ENCODE results near the gene RNF207. TPM values are rescaled to one million over a fixed set of nuclear protein-coding genes. Genes with fewer than 3 reads are reported as not detected.

RNF207 gene, protein sequence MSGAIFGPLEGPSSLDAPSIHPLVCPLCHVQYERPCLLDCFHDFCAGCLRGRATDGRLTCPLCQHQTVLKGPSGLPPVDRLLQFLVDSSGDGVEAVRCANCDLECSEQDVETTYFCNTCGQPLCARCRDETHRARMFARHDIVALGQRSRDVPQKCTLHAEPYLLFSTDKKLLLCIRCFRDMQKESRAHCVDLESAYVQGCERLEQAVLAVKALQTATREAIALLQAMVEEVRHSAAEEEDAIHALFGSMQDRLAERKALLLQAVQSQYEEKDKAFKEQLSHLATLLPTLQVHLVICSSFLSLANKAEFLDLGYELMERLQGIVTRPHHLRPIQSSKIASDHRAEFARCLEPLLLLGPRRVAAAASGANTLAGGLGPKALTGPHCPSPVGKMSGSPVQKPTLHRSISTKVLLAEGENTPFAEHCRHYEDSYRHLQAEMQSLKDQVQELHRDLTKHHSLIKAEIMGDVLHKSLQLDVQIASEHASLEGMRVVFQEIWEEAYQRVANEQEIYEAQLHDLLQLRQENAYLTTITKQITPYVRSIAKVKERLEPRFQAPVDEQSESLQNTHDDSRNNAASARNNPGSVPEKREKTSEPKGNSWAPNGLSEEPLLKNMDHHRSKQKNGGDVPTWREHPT
- 10 to 100 TPM; 25.2 to 52.4 TPM for total RNA-seq

DNA sequence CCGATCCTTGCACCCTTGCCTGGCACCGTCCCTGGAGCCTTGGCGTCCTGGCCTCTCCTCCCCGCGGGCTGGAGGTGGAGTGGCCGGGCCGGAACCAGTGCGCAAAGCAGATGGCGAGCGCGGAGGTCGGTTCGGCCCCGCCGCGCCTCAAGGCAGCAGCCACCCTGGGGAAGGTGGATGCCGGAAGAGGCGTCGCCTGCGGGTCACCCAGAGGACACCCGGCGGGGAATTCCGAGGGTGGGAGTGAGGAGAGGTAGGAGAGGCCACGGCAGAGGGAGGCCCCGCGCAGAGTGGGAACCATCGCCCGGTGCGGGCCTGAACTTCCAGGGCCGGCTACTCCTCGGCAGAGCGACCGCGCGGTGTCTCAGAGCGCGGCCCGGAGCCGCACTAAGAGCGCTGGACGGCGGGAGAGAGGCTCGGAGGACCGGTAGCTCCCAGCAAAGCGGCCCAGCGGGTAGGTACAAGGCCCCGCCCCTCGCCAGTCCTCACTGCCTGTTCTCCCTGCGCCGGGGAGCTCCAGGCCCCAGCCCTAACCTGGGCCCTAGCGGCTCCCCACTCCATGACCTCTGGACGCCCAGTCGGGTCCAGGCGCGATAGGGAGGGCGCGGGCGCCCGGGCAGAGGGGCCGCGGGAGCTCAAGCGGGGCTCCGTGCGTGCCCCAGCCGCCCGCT, at the start of gene RNF207:
RNF207 (plus strand) TSS at position 271 of the 671 bp plus-strand sequence. CDS start 417 bp downstream, outside the sequence.
- Histone ChIP-seq H3K4me3 (peak within 1 kb of the TSS; percentile 35 to 43), H3K4me1 (peaks cover 49% of the 10 kb centered on the region), H3K36me3 (replicated peaks in 1 of 2; ENCODE audit: insufficient read depth in 1 of 2, low read depth in 2 of 2) (no peaks in the 10 kb centered on the region), H3K27ac (peak within 1 kb of the TSS; percentile 66 to 90 (median 78)), H3K27me3 (no peaks in the 10 kb centered on the region), H3K9me3 (no peaks in the 10 kb centered on the region)
- DNase-seq = peak; percentile 64 to 77 (median 74)
- peak; percentile 82 for ATAC-seq
- TF ChIP-seq POLR2A (IDR thresholded peaks at IDR 0.05) = peak; percentile 63 to 87 (median 85)
- TF ChIP-seq, protein P1, sequence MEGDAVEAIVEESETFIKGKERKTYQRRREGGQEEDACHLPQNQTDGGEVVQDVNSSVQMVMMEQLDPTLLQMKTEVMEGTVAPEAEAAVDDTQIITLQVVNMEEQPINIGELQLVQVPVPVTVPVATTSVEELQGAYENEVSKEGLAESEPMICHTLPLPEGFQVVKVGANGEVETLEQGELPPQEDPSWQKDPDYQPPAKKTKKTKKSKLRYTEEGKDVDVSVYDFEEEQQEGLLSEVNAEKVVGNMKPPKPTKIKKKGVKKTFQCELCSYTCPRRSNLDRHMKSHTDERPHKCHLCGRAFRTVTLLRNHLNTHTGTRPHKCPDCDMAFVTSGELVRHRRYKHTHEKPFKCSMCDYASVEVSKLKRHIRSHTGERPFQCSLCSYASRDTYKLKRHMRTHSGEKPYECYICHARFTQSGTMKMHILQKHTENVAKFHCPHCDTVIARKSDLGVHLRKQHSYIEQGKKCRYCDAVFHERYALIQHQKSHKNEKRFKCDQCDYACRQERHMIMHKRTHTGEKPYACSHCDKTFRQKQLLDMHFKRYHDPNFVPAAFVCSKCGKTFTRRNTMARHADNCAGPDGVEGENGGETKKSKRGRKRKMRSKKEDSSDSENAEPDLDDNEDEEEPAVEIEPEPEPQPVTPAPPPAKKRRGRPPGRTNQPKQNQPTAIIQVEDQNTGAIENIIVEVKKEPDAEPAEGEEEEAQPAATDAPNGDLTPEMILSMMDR (IDR thresholded peaks at IDR 0.05) = peak in 1 of 7 experiments; percentile 7
- 1 to 11% methylated on average over 15 to 51 of the region's 66 CpGs for WGBS, 2 donors
- intact Hi-C loops (cut with DNase I) = no loop called here

DNA sequence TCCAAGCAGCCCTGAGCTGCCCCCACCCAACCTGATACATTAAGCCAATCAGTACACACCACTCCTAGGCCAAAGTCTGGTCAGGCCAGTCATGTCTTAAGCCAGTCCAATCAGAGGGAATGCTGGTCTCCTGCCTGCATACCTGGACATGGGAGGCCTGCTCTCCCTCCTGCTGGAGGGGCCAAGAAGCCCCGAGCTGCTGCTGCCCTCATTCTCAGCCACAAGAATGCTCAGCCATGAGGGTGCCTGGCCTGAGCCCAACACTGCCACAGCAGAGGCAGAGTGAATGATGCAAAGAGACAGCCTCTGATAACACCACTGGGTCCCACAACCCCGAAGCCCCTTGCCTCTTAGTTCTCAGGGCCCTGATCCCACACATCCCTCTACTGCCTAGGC, 48.8 kb upstream of the RNF207 start:
- Histone ChIP-seq H3K27me3 (no peaks in the 10 kb centered on the region), H3K27ac (no peak overlapping the region), H3K4me3 (no peak overlapping the region), H3K4me1 (no peaks in the 10 kb centered on the region), H3K36me3 (replicated peaks in 1 of 2; ENCODE audit: insufficient read depth in 1 of 2, low read depth in 2 of 2) (no peaks in the 10 kb centered on the region), H3K9me3 (no peaks in the 10 kb centered on the region)
- 36 to 60% methylated on average over 1 to 2 of the region's 2 CpGs for WGBS, 2 donors
- TF ChIP-seq POLR2A (IDR thresholded peaks at IDR 0.05) = no peak
- TF ChIP-seq, protein P1 (IDR thresholded peaks at IDR 0.05) = no peak
- ATAC-seq (no peak), DNase-seq (no peak)
- intact Hi-C loops (cut with DNase I) = no loop called here

DNA sequence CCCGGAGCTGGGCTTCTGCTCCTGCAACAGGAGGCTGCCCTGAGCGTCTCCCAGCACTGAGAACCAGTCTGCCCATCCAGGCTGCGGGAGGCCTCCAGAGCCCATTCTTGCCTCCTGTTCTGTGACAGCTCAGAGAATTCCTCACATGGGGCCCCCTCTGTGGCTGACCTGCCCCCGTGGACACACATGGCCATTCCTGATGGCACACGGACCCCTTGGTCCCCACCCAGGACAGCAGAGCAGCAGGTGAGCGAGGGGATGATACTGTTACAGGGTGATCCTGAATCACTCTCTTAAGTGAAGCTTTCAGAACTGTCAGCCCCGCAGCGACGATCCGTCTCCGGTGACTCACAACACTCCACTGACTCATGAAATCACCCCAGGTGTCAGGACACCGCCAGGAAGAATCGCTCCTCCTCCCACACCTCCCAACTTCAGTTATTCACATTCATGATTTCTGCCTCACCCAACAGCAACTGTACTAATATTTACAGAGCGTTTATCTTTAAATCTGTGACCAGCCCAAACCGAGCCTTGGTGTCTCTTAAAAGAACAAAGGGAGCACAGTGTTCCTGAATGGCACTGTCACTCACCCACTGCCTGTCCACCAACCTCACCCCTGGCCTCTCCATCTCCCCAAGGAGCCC, 48.3 kb upstream of the RNF207 start:
- ATAC-seq (no peak), DNase-seq (no peak)
- H3K27me3 ChIP-seq = no peaks in the 10 kb centered on the region
- no peak overlapping the region for H3K27ac ChIP-seq
- no peak overlapping the region for H3K4me3 ChIP-seq
- 39 to 44% methylated on average over 14 to 15 of the region's 15 CpGs for WGBS, 2 donors
- TF ChIP-seq, protein P1 (IDR thresholded peaks at IDR 0.05) = no peak
- TF ChIP-seq POLR2A (IDR thresholded peaks at IDR 0.05) = no peak
- no peaks in the 10 kb centered on the region for H3K4me1 ChIP-seq
- intact Hi-C loops (cut with DNase I) = no loop called here
- H3K36me3 ChIP-seq (replicated peaks in 1 of 2; ENCODE audit: insufficient read depth in 1 of 2, low read depth in 2 of 2) = no peaks in the 10 kb centered on the region
- no peaks in the 10 kb centered on the region for H3K9me3 ChIP-seq

DNA sequence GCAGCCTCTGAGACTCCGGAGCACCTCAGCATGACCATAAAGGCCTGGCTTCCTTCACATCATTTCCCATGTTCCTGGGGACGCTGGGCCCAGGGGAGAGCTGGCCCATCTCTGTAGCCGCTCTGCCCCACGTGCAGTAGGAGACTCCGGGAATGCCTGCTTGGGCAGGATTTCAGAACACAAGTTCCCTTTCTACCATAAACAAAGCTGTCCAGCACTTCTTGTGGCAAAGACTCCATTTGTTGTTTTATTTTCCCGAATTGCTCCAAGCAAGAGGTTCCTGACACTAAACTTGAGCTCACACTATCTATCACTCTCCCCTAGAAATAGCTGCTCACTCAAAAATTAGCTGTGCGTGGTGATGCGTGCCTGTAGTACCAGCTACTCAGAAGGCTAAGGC, 47.7 kb upstream of the RNF207 start:
- intact Hi-C loops (cut with DNase I) = no loop called here
- Histone ChIP-seq H3K36me3 (replicated peaks in 1 of 2; ENCODE audit: insufficient read depth in 1 of 2, low read depth in 2 of 2) (no peaks in the 10 kb centered on the region), H3K4me3 (no peak overlapping the region), H3K27ac (no peak overlapping the region), H3K9me3 (no peaks in the 10 kb centered on the region), H3K27me3 (no peaks in the 10 kb centered on the region), H3K4me1 (no peaks in the 10 kb centered on the region)
- DNase-seq = no peak
- whole genome bisulfite sequencing, 2 donors = 64 to 66% methylated on average over 8 of the region's 8 CpGs
- TF ChIP-seq, protein P1 (IDR thresholded peaks at IDR 0.05) = no peak
- TF ChIP-seq POLR2A (IDR thresholded peaks at IDR 0.05) = no peak
- no peak for ATAC-seq
